Liver (tissue), 3 donors: ENCODE results near the gene GPR15LG.

Source experiments
- GABPA ChIP-seq, 2 donors: IDR thresholded peaks in 1 of 2; conservative IDR thresholded peaks in 1 of 2; 2 replicates each; pipeline ENCODE4 v1.6.1; 2016; ENCODE audit warnings: antibody characterized with exemption in 2 of 2, mild to moderate bottlenecking in 1 of 2, moderate library complexity in 1 of 2
- HNF4A ChIP-seq, 2 donors: conservative IDR thresholded peaks; 2 replicates each; pipeline ENCODE4 v1.6.1; 2016; ENCODE audit warnings: antibody characterized with exemption in 2 of 2, mild to moderate bottlenecking in 2 of 2
- JUND ChIP-seq, 2 donors: IDR thresholded peaks; 2 replicates each; pipeline ENCODE4 v1.6.1; 2016; ENCODE audit warnings: antibody characterized with exemption in 2 of 2
- TAF1 ChIP-seq: conservative IDR thresholded peaks from 2 replicates; pipeline ENCODE4 v1.6.1; 2016; ENCODE audit warnings: antibody characterized with exemption, mild to moderate bottlenecking
- YY1 ChIP-seq: IDR thresholded peaks from 2 replicates; pipeline ENCODE4 v1.6.1; 2016; ENCODE audit warnings: antibody characterized with exemption, mild to moderate bottlenecking
- TF ChIP-seq, protein P1 (sequence below): fragments of 150-350 bp; IDR thresholded peaks from 2 replicates; pipeline ENCODE4 v1.5.1; 2017; ENCODE audit warnings: improper control_type of control experiment, low read depth, low read length; ENCODE audit not compliant: missing input control
- TF ChIP-seq, protein P2 (sequence below): IDR thresholded peaks from 2 replicates; pipeline ENCODE4 v1.6.1; 2016; ENCODE audit warnings: antibody characterized with exemption
- TF ChIP-seq, protein P3 (sequence below): IDR thresholded peaks from 2 replicates; pipeline ENCODE4 v1.6.1; 2016; ENCODE audit warnings: antibody characterized with exemption, mild to moderate bottlenecking
- TF ChIP-seq, protein P4 (sequence below): IDR thresholded peaks from 2 replicates; pipeline ENCODE4 v1.6.1; 2016; ENCODE audit warnings: antibody characterized with exemption
- donor health status: healthy.
- donor health status: healthy.

DNA sequence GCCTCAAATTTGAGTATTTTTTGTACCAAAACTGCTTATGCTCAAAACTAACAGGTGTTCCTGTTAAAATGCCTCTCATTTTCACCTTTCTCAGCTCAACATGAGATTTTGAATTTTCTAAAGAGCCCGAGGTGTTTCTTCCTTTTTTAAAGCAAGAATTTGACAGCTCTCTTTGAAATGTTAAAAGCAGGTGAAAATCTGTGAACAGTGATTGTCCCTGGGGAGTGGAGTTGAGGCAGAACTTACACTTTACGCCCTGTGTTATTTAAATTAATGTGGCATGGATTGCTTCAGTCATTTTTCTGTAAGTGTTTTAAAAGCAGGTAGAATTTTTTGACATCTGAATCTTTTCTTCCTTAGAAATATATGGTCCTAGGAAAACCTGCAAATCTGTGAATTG is 9.2 kb upstream of the GPR15LG start:
- TF ChIP-seq, protein P1, sequence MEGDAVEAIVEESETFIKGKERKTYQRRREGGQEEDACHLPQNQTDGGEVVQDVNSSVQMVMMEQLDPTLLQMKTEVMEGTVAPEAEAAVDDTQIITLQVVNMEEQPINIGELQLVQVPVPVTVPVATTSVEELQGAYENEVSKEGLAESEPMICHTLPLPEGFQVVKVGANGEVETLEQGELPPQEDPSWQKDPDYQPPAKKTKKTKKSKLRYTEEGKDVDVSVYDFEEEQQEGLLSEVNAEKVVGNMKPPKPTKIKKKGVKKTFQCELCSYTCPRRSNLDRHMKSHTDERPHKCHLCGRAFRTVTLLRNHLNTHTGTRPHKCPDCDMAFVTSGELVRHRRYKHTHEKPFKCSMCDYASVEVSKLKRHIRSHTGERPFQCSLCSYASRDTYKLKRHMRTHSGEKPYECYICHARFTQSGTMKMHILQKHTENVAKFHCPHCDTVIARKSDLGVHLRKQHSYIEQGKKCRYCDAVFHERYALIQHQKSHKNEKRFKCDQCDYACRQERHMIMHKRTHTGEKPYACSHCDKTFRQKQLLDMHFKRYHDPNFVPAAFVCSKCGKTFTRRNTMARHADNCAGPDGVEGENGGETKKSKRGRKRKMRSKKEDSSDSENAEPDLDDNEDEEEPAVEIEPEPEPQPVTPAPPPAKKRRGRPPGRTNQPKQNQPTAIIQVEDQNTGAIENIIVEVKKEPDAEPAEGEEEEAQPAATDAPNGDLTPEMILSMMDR, result no peak
- TF ChIP-seq, protein P2, sequence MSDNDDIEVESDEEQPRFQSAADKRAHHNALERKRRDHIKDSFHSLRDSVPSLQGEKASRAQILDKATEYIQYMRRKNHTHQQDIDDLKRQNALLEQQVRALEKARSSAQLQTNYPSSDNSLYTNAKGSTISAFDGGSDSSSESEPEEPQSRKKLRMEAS, result no peak
- TF ChIP-seq, protein P3, sequence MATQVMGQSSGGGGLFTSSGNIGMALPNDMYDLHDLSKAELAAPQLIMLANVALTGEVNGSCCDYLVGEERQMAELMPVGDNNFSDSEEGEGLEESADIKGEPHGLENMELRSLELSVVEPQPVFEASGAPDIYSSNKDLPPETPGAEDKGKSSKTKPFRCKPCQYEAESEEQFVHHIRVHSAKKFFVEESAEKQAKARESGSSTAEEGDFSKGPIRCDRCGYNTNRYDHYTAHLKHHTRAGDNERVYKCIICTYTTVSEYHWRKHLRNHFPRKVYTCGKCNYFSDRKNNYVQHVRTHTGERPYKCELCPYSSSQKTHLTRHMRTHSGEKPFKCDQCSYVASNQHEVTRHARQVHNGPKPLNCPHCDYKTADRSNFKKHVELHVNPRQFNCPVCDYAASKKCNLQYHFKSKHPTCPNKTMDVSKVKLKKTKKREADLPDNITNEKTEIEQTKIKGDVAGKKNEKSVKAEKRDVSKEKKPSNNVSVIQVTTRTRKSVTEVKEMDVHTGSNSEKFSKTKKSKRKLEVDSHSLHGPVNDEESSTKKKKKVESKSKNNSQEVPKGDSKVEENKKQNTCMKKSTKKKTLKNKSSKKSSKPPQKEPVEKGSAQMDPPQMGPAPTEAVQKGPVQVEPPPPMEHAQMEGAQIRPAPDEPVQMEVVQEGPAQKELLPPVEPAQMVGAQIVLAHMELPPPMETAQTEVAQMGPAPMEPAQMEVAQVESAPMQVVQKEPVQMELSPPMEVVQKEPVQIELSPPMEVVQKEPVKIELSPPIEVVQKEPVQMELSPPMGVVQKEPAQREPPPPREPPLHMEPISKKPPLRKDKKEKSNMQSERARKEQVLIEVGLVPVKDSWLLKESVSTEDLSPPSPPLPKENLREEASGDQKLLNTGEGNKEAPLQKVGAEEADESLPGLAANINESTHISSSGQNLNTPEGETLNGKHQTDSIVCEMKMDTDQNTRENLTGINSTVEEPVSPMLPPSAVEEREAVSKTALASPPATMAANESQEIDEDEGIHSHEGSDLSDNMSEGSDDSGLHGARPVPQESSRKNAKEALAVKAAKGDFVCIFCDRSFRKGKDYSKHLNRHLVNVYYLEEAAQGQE, result no peak
- TF ChIP-seq, protein P4, sequence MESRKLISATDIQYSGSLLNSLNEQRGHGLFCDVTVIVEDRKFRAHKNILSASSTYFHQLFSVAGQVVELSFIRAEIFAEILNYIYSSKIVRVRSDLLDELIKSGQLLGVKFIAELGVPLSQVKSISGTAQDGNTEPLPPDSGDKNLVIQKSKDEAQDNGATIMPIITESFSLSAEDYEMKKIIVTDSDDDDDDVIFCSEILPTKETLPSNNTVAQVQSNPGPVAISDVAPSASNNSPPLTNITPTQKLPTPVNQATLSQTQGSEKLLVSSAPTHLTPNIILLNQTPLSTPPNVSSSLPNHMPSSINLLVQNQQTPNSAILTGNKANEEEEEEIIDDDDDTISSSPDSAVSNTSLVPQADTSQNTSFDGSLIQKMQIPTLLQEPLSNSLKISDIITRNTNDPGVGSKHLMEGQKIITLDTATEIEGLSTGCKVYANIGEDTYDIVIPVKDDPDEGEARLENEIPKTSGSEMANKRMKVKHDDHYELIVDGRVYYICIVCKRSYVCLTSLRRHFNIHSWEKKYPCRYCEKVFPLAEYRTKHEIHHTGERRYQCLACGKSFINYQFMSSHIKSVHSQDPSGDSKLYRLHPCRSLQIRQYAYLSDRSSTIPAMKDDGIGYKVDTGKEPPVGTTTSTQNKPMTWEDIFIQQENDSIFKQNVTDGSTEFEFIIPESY, result no peak
- TF ChIP-seq JUND (IDR thresholded peaks at IDR 0.05), result no peak
- no peak for TF ChIP-seq YY1
- no peak for TF ChIP-seq TAF1
- no peak for TF ChIP-seq HNF4A (conservative IDR thresholded peaks at IDR 0.05)
- no peak for TF ChIP-seq GABPA (IDR thresholded peaks at IDR 0.05 in 1 of 2, conservative IDR thresholded peaks at IDR 0.05 in 1 of 2)
